Panc1 (cell line): ENCODE results near the gene BCL2L11. TPM values are rescaled to one million over a fixed set of nuclear protein-coding genes. Genes with fewer than 3 reads are reported as not detected.

Experiments used
- ATAC-seq: fragments of 200-7000 bp; cut with Tn5 transposase; 2 replicates; pipeline ENCODE4 v1.9.1; 2020; ENCODE audit warnings: mild to moderate bottlenecking, moderate library complexity
- BruUV-seq: library from RNA; stranded (reverse); fragments of 400-500 nt; replicated peaks from 2 replicates; lab custom pipeline; 2021; lab: Mats Ljungman, UMichigan
- CTCF ChIA-PET: fragments of 300-600 bp; sonication (Branson Sonifier 250); formaldehyde crosslinking; loops from one replicate; lab custom pipeline; 2022; ENCODE audit warnings: antibody characterized with exemption; lab: Charles Lee
- POLR2A ChIA-PET: fragments of 300-600 bp; sonication (Branson Sonifier 250); formaldehyde crosslinking; loops from one replicate; lab custom pipeline; 2022; ENCODE audit warnings: antibody characterized with exemption; lab: Charles Lee
- DNase-seq: peaks from one replicate; pipeline ENCODE4 v3.0.0-alpha.2; 2010; ENCODE audit warnings: low read depth, low spot score
- H3K27ac ChIP-seq: 2 replicates; pipeline ENCODE4 v1.5.1; 2011; ENCODE audit warnings: mild to moderate bottlenecking, low read length, inconsistent platforms
- H3K27me3 ChIP-seq: fragments of 200-500 bp; sonication (Bioruptor generic); 2 replicates; pipeline ENCODE4 v1.6.0; 2014; ENCODE audit warnings: low read length, inconsistent platforms; ENCODE audit not compliant: control insufficient read depth, insufficient read depth
- H3K36me3 ChIP-seq: fragments of 200-500 bp; sonication (Bioruptor generic); 2 replicates; pipeline ENCODE4 v1.5.1; 2014; ENCODE audit warnings: inconsistent platforms, mild to moderate bottlenecking, low read length, moderate library complexity; ENCODE audit not compliant: control insufficient read depth, insufficient read depth
- H3K4me1 ChIP-seq: 2 replicates; pipeline ENCODE4 v1.5.1; 2011; ENCODE audit warnings: inconsistent platforms, mild to moderate bottlenecking, low read length, moderate library complexity; ENCODE audit not compliant: control insufficient read depth, insufficient read depth
- H3K4me3 ChIP-seq, 2 experiments: 2 replicates each; pipeline ENCODE4 v1.5.1; 2011 to 2012; ENCODE audit warnings: low read depth in 2 of 2, low read length in 2 of 2, mild to moderate bottlenecking in 2 of 2, inconsistent platforms in 1 of 2, moderate library complexity in 1 of 2
- H3K9me3 ChIP-seq: fragments of 200-500 bp; sonication (Bioruptor generic); 2 replicates; pipeline ENCODE4 v1.5.1; 2014; ENCODE audit warnings: low read depth, mild to moderate bottlenecking, inconsistent platforms, low read length, moderate library complexity; ENCODE audit not compliant: control insufficient read depth, insufficient read depth
- CTCF ChIP-seq: fragments of 450-650 bp; IDR thresholded peaks from 2 replicates; pipeline ENCODE4 v1.5.1; 2017; ENCODE audit warnings: mild to moderate bottlenecking
- POLR2AphosphoS5 ChIP-seq: IDR thresholded peaks from 2 replicates; pipeline ENCODE4 v1.6.1; 2012; ENCODE audit warnings: mild to moderate bottlenecking, low read depth, low read length, moderate library complexity
- REST ChIP-seq, 2 experiments: IDR thresholded peaks; 2 replicates each; pipeline ENCODE4 v1.6.1; 2011 to 2012; ENCODE audit warnings: low read depth in 2 of 2, control low read depth in 1 of 2, low read length in 1 of 2, mild to moderate bottlenecking in 1 of 2, moderate library complexity in 1 of 2; ENCODE audit not compliant: insufficient read depth in 1 of 2
- SIN3A ChIP-seq: IDR thresholded peaks from 2 replicates; pipeline ENCODE4 v1.6.1; 2012; ENCODE audit warnings: low read depth, mild to moderate bottlenecking, low read length, moderate library complexity, borderline replicate concordance; ENCODE audit not compliant: insufficient read depth
- TCF7L2 ChIP-seq: IDR thresholded peaks from 2 replicates; pipeline ENCODE4 v1.6.1; 2011; ENCODE audit warnings: mild to moderate bottlenecking, low read depth, low read length, inconsistent platforms
- in situ Hi-C: cut with HindIII; loops from 2 replicates; pipeline ENCODE4 v1.10.0; 2016; ENCODE audit warnings: low sequenced_read_pairs, low pct_unique_long_range_greater_than_20kb
- intact Hi-C: fragments of 100-400 bp; cut with micrococcal nuclease; formaldehyde crosslinking; loops from one replicate; pipeline ENCODE4 v1.10.0; 2022; ENCODE audit not compliant: unreplicated experiment
- total RNA-seq: library from RNA; stranded (reverse); gene quantifications from one replicate; pipeline ENCODE4 v1.2.1, GENCODE V29; 2021; ENCODE audit not compliant: unreplicated experiment

BCL2L11 gene
- total RNA-seq, 1 experiment from 2014 or later = 43.8 TPM

GRCh38 chr2:111118981-111119821, 1.5 kb upstream of the BCL2L11 start:
- peaks cover 15% of the 10 kb centered on the region for H3K4me1 ChIP-seq
- ChIA-PET CTCF (no interaction called here), POLR2A (no interaction called here)
- H3K9me3 ChIP-seq = no peaks in the 10 kb centered on the region
- DNase-seq (no peak), ATAC-seq (no peak)
- intact Hi-C loops (no loop called here), in situ Hi-C loops (no loop called here)
- H3K27ac ChIP-seq = no peak overlapping the region; the same call in 1 of the 2 replicates
- no peak overlapping the region for H3K4me3 ChIP-seq
- BruUV-seq = no TSS peak
- H3K36me3 ChIP-seq = no peaks in the 10 kb centered on the region; the same call in 1 of the 2 replicates
- no peak for TF ChIP-seq REST (IDR thresholded peaks at IDR 0.05; ENCODE audit: insufficient read depth in 1 of 2, low read depth in 2 of 2, low read length in 1 of 2)
- TF ChIP-seq CTCF = no peak
- no peak for TF ChIP-seq TCF7L2
- no peak for TF ChIP-seq SIN3A
- TF ChIP-seq POLR2AphosphoS5 = no peak
- no peaks in the 10 kb centered on the region; the same call in 1 of the 2 replicates for H3K27me3 ChIP-seq

GRCh38 chr2:111119822-111120252, 877 bp upstream of the BCL2L11 start:
- ChIA-PET CTCF (no interaction called here), POLR2A (no interaction called here)
- no peaks in the 10 kb centered on the region for H3K9me3 ChIP-seq
- H3K36me3 ChIP-seq = peaks cover 4% of the 10 kb centered on the region
- peaks cover 15% of the 10 kb centered on the region for H3K4me1 ChIP-seq
- ATAC-seq (no peak), DNase-seq (no peak)
- intact Hi-C loops (loop anchor here (10.0 kb wide), 1 partner anchor 335 kb away; no protein-coding TSS in a partner anchor), in situ Hi-C loops (no loop called here)
- TF ChIP-seq CTCF (no peak), REST (IDR thresholded peaks at IDR 0.05; ENCODE audit: insufficient read depth in 1 of 2, low read depth in 2 of 2, low read length in 1 of 2) (no peak), TCF7L2 (no peak), POLR2AphosphoS5 (no peak), SIN3A (no peak)
- peak overlapping the region; percentile 57 to 68 for H3K4me3 ChIP-seq
- H3K27ac ChIP-seq = peak overlapping the region; percentile 85
- BruUV-seq = no TSS peak
- no peaks in the 10 kb centered on the region; the same call in 1 of the 2 replicates for H3K27me3 ChIP-seq
